Measurements from ENCODE around the gene PGBD4.

Gene PGBD4

DNA sequence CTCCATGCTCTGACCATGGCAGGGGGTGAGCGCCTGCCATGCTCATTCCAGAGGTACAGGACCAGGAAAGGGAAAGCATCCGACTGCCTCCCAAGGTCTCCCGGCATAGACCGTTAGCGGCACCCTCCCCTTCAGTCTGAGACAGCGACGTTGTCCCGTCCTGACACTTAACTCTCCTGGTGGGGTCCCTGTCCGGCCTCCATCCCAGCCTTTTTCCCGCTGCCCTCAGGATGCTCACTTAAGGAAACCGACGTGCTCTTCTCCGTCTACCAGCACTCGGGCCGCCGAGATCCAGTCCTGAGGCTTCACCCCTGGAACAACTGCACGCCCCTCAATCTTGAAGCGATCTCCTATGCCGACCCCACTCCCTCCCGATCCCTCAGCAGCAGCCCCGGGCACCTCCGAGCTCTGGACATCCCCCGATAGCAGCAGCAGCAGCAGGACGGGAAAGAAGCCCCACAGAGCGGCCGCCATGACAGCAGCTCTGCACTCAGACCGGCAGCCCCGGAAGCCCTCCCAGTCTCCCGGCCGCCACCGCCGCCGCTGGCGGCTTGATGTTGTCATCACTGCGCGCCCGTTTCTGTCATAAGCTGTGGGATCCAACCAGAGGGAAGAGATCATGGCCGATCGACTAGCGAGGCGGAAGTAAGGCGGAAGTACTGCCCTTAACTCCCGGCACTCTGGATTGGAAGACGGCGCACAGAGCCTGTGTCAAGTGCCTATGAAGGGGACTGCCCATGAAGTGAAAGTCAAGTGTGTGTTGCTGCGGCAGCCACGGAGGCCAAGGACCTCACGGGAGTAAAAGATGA, at the start of gene PGBD4, which contains the start of gene EMC7:
PGBD4 (plus strand) TSS at position 718 of the 809 bp plus-strand sequence. CDS start 449 bp downstream, outside the sequence.
EMC7 (minus strand) TSS at position 497 of the 809 bp plus-strand sequence; CDS start at position 474, 23 bp downstream.
- DNase-seq = peak; percentile 95

DNA sequence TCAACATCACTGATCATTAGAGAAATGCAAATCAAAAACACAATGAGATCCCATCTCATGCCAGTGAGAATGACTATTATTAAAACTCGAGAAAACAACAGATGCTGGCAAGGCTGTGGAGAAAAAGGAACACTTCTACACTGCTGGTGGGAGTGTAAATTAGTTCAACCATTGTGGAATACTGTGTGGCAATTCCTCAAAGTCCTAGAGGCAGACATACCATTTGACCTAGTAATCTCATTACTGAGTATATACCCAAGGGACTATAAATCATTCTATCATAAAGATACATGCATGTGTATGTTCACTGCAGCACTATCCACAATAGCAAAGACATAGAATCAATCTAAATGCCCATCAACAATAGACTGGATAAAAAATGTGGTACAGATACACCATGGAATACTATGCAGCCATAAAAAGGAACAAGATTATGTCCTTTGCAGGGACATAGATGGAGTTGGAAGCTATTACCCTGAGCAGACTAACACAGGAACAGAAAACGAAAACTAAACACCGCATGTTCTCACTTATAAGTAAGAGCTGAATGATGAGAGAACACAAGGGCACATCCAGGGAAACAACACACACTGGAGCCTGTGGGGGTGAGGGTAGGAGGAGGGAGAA, 47.7 kb upstream of the PGBD4 start:
- no peak for DNase-seq

DNA sequence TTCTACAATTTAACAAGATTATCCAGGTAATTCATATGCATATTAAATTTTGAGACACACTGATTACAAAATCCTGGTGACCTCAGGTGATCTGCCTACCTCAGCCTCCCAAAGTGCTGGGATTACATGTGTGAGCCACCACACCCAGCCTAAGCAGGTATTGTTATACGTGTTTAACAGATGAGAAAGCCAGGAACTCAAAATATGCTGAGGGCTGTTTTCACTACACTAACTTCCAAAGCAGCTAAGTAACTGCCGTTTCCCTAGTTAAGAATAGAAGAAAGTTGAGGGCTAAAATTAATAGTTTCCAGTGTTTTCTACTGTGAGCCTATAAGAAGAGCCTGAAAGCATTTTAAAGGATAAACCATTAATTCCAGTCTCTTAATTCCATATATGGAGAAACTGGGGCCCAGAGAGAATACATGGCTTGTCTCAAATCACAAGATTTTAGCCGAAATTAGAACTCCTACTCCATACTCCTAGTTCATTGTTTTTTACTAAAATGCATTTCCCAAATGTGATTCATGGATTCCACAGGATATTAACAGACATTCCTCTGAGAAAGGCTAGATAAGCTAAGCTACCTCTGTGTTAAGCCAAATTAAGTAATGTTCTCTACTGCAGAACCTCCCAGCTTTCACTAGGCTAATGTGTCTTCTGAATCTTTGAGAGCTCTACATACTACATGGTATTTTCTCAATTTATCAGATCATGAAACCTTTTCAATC, 45.9 kb upstream of the PGBD4 start:
- DNase-seq = no peak

DNA sequence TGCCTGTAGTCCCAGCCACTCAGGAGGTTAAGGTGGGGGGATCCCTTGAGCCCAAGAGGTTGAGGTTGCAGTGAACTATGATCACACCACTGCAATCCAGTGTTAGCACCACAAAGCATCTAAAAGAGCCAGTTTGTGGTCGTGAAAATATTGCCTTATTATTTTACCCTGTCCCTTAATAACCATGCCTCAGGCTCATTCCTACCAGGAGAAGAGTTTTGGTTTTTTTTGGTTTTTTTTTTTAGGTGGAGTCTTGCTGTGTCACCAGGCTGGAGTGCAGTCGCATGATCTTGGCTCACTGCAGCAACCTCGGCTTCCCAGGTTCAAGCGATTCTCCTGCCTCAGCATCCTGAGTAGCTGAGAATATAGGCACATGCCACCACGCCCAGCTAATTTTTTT, 45.0 kb upstream of the PGBD4 start:
- no peak for DNase-seq

DNA sequence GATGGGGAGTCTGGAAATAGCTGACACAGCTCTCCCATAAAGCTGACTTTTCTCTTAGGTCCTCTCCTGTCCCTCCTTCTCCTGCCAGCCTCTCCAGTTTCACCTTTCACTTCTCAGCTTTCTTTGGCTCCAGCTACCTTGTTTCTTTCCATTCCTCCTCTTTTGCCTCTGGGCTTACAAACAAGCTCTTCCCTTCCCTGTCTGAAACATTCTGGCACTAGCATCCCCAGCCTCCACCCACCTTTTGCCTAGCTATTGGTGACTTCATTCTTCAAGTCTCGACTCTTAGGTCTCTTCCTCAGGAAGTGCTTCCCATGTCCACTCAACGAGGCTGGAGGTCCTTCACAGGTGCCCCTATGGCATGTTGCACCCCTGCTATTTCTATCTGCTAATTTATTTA, 42.4 kb upstream of the PGBD4 start:
- DNase-seq = no peak

DNA sequence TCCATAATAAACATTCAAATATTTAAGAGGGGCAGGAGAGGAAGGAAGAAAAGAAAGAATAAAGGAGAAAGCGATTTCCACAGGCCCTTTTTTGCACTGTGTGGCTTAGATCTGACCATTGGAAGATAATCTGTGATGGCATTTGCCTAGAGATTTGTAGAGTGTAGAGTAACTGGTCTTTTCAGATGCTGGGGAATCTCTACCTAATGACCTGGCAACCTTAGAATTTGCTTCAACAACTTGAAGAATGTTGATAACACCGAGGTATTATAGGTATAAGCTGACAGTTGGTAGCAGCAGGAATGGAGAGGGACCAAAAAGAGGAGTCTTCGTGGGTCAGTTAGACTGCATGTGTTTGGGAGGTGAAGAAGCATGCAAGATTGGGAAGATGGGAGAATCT, 41.9 kb upstream of the PGBD4 start:
- no peak for DNase-seq

DNA sequence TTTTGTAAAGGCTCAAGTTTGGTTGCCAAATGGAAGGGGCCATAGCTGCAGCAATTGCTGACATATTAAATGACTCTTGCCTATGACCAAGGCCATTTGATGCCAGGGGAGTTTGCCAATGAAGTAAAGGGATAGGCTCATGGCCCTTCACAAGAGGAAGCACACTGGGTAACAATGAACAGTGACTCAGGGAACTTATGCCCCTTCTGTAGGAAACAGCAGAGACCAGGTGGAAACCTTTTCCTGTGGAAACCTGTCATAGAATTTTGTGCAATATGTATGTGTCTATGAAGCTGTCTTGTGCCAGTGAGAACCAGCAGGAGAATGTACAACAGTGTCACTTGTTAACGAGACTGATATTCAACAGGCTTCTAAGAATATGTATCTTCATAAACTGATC, 37.4 kb upstream of the PGBD4 start:
- no peak for DNase-seq

DNA sequence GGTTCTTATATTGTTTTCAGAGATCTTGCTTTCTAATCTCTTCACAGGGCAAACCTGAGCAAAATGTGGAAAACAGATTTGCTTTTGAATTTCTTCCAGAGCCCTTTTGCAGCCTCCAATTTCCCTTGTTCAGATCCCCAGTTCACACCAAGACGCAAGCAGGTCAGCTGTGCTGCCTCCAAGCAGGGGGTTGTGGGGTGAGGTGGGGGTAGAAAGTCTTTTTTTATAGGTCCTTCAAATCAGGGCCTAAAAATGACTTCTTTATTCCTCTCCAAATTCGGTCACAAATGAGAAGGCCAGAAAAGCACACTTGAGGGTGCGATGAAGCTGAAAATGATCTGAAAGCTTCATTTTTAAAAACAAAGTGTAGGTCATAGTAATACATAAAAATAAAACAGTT, 36.6 kb upstream of the PGBD4 start:
- DNase-seq = no peak

DNA sequence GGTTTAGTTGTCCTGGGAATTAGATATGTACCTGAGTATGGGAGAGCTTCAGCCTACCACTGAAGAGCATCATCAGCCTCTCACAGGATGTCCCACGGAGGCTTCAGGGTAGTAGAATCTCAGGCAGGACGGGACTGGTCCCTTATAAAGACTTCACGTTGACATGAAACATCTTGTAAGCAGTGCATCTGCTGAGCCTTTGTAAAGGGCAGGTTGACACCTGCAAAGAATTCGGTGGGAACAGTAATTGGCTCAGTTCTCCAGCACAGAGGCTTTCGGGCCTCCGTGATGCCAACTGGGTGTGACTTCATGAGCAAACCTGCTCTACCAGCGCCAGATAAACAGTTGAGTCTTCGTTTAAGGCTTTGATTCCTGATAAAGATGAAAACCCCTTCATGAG, 35.9 kb upstream of the PGBD4 start:
- no peak for DNase-seq

DNA sequence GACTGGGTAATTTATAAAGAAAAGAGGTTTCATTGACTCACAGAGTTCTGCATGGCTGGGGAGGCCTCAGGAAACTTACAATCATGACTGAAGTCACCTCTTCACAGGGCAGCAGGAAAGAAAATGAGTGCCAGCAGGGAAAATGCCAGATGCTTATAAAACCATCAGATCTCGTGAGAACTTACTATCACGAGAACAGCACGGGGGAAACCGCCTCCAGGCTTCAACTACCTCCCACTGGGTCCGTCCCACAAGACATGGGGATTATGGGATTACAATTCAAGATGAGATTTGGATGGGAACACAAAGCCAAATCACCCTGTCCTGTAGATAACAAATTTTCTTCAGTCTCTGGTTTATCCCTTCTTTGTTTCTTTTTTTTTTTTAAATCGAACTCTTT, 31.9 kb upstream of the PGBD4 start:
- DNase-seq = no peak

DNA sequence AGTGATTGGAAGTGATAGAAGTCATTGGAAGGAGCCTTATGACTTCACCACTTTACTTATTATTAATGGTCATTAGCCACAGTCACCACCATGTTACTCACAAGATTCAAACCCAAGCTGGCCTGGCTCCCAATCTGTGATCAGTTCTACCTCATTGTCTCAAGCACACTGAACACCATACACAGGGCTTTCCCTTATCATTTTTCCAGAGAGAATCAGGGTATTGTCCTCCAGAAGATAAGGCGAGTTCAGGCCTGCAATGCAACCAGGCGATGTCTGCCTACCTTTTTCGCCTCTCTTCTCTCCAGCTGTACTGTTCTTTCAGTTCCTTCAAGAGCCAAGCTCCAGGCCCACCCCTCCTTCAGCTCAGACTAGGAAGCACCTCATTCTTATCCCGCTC, 25.1 kb upstream of the PGBD4 start:
- no peak for DNase-seq

DNA sequence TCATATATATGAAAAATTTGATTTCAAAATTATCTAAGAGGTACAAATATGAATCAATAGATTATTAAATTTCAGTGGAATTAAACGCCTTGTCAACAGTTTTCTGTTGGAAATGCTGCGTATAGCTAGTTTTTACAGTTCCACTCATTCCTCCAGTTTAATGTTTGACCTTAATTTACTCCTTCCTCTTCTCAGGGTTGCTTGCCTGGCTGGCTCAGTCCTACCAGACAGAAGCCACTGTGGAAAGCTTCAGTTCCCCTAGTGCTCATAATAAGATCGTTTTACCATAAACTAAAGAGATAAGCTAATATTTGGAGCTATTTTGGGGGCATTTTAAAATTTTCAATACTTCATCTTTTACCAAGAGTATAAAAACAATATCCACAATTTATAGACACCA, 23.0 kb upstream of the PGBD4 start:
- DNase-seq = no peak

DNA sequence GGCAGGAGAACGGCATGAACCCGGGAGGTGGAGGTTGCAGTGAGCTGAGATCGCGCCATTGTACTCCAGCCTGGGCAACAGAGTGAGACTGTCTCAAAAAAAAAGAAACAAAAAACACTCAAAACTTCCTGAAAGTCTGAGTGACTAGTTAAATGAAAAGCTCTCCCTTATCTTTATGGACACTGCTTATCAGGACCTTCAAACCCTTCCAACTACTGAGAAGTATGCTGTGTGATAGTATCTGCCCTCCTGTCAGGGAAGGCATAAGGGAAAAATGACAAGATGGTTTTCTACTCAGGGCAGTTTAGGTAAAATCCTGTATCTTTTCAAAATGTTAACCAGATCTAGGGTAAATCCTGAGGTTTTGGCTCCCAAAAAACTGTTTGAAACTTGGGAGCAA, 22.0 kb upstream of the PGBD4 start:
- DNase-seq = no peak

DNA sequence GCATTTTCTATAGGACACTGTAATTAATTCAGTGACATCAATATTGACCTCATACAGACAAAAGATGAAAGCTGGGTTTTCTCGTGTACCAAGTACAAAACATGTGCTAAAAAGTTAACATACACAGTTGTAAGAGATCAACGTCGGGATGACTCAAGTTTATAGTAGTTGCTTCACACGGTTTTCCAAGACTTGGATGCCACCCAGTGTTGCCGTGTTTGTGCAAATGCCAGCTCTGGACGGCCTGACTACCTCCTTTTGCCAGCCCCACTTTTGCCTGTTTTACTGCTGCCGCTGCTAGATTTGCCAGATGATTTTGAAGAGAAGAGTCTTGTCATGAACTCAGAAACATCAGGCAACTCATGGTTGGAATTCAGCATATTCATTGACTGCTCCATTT, 17.8 kb upstream of the PGBD4 start:
- DNase-seq = no peak

DNA sequence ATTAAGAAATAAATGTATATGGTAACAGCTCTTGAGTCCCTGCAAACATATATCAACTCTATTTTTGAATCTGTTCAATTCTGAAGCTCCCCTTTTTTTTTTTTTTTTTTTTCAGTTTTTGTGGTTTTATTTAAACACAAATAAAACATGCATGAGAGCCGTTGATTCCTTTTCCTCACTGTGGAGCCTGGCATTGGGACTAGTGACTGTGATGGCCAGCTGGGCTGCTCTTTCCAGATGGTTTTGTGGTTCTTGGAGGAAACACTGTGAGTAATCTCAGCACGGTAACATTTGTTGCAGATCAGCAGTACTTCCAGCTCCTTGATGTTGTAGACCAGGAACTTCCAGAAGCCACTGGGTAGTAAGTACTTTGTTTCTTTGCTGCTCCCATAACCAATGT, 16.1 kb upstream of the PGBD4 start:
- no peak for DNase-seq

DNA sequence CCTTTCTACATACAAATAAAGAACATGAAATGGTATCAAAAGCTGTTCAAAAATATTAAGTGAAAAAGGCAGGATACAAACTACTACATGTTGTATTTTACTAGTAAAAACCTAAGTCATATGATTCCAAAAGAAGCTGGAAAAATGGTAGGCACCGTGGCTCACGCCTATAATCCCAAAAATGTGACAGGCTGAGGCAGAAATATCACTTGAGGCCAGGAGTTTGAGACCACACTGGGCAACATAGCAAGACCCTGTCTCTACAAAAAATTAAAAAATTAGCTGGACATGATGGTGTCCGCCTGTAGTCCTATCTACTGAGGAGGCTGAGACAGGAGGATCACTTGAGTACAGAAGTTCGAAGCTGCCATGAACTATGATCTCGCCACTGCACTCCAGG, 2.0 kb upstream of the PGBD4 start:
- no peak for DNase-seq

DNA sequence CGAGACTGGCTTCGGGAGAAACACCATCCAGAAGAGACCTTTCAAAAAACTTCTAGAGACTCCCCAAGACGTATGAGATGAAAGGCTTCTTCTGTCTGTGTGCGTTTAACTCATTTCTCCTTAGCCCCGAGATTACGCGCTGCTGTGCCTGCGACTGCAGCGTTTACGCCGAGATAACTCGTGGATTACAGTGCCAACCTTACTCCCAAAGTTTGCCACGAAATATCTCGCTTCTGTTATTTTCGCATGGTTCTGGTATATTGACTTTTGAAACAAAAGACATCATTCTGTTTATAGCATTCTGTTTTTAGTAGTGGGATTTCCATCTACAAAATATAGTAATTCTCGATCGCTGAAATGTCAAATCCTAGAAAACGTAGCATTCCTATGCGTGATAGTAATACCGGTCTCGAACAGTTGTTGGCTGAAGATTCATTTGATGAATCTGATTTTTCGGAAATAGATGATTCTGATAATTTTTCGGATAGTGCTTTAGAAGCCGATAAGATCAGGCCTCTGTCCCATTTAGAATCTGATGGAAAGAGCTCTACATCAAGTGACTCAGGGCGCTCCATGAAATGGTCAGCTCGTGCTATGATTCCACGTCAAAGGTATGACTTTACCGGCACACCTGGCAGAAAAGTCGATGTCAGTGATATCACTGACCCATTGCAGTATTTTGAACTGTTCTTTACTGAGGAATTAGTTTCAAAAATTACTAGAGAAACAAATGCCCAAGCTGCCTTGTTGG, 467 bp downstream of the PGBD4 start:
- no peak for DNase-seq

DNA sequence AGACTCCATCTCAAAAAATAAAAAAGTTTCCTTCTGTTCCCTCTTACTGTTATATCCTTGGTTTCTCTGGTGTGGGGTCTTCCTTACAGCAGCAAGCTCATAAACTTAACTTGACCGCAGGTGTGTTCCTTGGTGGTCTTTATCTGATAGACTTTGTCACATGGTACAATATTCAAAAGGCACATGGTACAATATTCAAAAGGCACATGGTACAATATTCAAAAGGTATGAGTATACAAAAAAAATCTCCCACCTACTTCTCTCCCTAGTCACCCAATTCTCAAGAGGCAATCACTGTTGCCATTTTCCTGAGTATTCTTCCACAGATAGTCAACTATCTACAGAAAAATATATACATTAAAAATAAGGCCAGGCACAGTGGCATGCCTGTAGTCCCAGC, 4.5 kb downstream of the PGBD4 start:
- DNase-seq = no peak

DNA sequence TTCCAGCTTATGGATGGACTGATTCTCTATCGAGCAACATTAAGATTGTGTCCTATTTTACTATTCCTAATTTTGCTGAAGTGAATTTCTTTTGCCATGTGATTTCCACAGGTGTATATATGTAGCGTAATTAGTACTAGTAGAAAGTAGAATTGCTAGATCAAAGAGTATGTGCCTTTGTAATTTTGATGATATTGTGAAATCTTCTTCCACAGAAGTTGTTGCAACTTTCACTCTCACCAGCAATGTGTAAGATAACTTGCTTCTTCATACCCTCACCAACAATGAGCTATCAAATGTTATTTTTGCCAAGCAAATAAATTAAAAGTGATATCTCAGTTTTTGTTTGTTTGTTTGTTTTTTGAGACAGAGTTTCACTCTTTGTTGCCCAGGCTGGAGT, 5.4 kb downstream of the PGBD4 start:
- no peak for DNase-seq

DNA sequence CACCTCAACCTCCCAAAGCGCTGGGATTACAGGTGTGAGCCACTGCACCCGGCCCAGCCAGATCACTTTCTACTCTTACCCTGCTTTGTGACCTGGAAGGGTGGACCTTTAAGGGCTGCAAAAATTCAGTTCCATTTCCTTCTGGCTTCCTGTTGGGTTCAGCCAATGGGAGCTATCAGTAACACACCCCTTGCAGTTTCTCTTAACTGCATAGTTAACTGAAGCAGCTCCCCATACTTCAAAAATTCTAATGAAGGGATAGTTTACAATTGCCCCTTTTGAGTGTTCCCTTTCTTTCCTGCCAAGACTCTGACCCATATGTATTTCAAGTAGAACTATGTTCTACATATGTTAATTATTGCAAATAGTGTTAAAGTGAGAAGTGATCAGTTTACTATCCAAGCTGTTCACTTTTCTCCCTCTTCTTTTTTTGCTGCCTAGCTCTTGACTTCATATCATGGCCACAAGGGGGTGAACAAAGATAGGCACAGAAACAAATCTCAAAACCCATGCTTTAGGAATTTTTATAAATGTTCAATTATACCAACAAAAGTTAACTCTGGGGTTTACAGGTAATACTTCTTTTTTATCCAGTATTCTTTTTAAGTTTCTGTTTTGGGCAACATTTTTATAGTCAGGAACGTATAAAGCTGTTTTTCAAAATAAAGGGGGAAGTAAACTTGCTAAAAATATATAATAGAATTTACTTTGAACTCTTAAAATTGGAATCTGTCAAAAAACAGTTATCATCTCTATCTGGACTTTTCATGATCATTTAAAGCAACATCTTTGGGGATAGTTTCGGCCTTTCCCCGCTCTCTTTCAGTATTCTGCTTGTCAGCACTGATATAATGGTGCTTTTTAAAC, 8.1 kb downstream of the PGBD4 start:
- peak; percentile 5 for DNase-seq

DNA sequence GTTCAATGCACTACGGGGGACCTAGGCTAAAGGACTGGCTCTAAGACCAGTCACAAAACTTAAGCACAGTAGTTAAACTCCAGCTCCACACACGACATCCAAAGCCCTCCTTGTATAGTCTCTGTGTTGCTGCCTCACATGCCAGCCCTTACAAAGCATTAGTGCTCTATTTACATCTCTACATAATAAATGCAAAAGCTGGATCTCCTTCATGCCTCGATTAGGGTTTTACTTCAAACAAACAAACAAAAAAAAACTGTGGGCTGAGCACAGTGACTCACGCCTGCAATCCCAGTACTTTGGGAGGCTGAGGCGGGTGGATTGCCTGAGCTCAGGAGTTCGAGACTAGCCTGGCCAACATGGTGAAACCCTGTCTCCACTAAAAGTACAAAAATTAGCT, 9.6 kb downstream of the PGBD4 start:
- no peak for DNase-seq

DNA sequence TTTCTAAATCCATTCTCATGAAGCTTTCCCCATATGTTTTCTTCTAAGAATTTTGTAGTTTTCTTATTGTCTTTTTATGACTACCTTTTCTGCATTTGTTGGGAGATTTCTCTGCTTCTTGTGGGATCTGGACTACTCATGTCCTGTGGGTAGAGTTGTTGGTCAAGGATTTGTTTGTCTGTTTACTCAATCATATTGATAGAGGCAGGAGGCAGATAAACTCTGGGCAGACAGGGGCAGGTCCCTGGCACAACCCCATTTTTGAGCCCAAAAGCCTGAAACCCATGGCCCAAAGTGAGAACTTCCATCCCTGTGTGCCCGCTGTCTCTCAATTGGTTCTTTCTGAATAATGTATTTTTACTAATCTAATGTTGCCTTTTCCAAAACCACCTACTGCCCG, 12.3 kb downstream of the PGBD4 start:
- DNase-seq = no peak

All from NCI-H146 (cell line).